Liver (tissue), 9 donors: Measurements from ENCODE around the gene ZNF467. TPM values are rescaled to one million over a fixed set of nuclear protein-coding genes. Genes with fewer than 3 reads are reported as not detected.

Source experiments
- DNase-seq: peaks from one replicate; pipeline ENCODE4 v3.0.0-alpha.2; 2017; ENCODE audit warnings: low spot score
- H3K27ac ChIP-seq, 2 donors: one replicate each; pipeline ENCODE4 v1.7.0; 2013; ENCODE audit warnings: inconsistent platforms in 2 of 2, low read length in 2 of 2, control low read depth in 1 of 2, low read depth in 1 of 2, mild to moderate bottlenecking in 1 of 2
- H3K27me3 ChIP-seq, 4 donors: one replicate each; pipeline versions ENCODE4 v1.6.1 to v1.7.0; 2013; ENCODE audit warnings: low read length in 3 of 4, inconsistent platforms in 1 of 4, mild to moderate bottlenecking in 1 of 4, moderate library complexity in 1 of 4; ENCODE audit not compliant: control insufficient read depth in 4 of 4, insufficient read depth in 4 of 4
- H3K36me3 ChIP-seq, 4 donors: one replicate each; pipeline versions ENCODE4 v1.6.1 to v1.7.0; 2013; ENCODE audit warnings: low read length in 3 of 4, mild to moderate bottlenecking in 3 of 4, low read depth in 1 of 4, moderate library complexity in 1 of 4; ENCODE audit not compliant: control insufficient read depth in 4 of 4, insufficient read depth in 3 of 4
- H3K4me1 ChIP-seq, 4 donors: one replicate each; pipeline versions ENCODE4 v1.6.1 to v1.7.0; 2013; ENCODE audit warnings: low read length in 3 of 4, mild to moderate bottlenecking in 3 of 4, moderate library complexity in 1 of 4; ENCODE audit not compliant: control insufficient read depth in 4 of 4, insufficient read depth in 4 of 4
- H3K4me3 ChIP-seq, 3 donors: one replicate each; pipeline versions ENCODE4 v1.6.1 to v1.7.0; 2013; ENCODE audit warnings: low read length in 3 of 3, control low read depth in 1 of 3, low read depth in 1 of 3, mild to moderate bottlenecking in 1 of 3
- H3K9ac ChIP-seq, 2 donors: one replicate each; pipeline ENCODE4 v1.7.0; 2013; ENCODE audit warnings: low read length in 2 of 2, mild to moderate bottlenecking in 2 of 2, moderate library complexity in 2 of 2, control low read depth in 1 of 2, low read depth in 1 of 2
- H3K9me3 ChIP-seq, 4 donors: one replicate each; pipeline versions ENCODE4 v1.6.1 to v1.7.0; 2013; ENCODE audit warnings: low read length in 3 of 4; ENCODE audit not compliant: control insufficient read depth in 4 of 4
- FOXA1 ChIP-seq: IDR thresholded peaks from 2 replicates; pipeline ENCODE4 v1.6.1; 2016; ENCODE audit warnings: antibody characterized with exemption
- FOXA2 ChIP-seq: IDR thresholded peaks from 2 replicates; pipeline ENCODE4 v1.6.1; 2016; ENCODE audit warnings: antibody characterized with exemption
- HNF4G ChIP-seq: IDR thresholded peaks from 2 replicates; pipeline ENCODE4 v1.6.1; 2016; ENCODE audit warnings: antibody characterized with exemption
- RXRA ChIP-seq, 2 donors: IDR thresholded peaks; 2 replicates each; pipeline ENCODE4 v1.6.1; 2017 to 2018; ENCODE audit warnings: antibody characterized with exemption in 2 of 2, mild to moderate bottlenecking in 1 of 2
- TAF1 ChIP-seq: conservative IDR thresholded peaks from 2 replicates; pipeline ENCODE4 v1.6.1; 2016; ENCODE audit warnings: antibody characterized with exemption, mild to moderate bottlenecking
- WGBS: extraction: QIAGEN DNeasy Blood & Tissue Kit; methylation state at CpG from one replicate; pipeline ENCODE4 v1.1.7; 2013; 5-methylcytosine and 5-hydroxymethylcytosine counted together
- polyA plus RNA-seq, 2 donors: library from polyadenylated mRNA; stranded (reverse) in 1 of 2; unstranded in 1 of 2; fragments of 200-250 nt in 1 of 2; fragments of >200 nt in 1 of 2; fragmentation: Nextera tagmentation in 1 of 2; extraction: Ambion mirVana in 1 of 2; gene quantifications; one replicate each; pipeline versions ENCODE4 v1.2.1 to v1.2.3, GENCODE V29; 2013 to 2015
- total RNA-seq, 2 donors: library from RNA; depleted of rRNA; stranded (reverse); fragments of >200 nt; gene quantifications; one replicate each; pipeline ENCODE4 v1.2.3, GENCODE V29; 2014
- TF ChIP-seq, protein P1 (sequence below): fragments of 150-350 bp; IDR thresholded peaks from 2 replicates; pipeline ENCODE4 v1.5.1; 2017; ENCODE audit warnings: improper control_type of control experiment, low read depth, low read length; ENCODE audit not compliant: missing input control
- TF ChIP-seq, protein P2 (sequence below): IDR thresholded peaks from 2 replicates; pipeline ENCODE4 v1.6.1; 2016; ENCODE audit warnings: antibody characterized with exemption
- TF ChIP-seq, protein P3 (sequence below): IDR thresholded peaks from 2 replicates; pipeline ENCODE4 v1.6.1; 2016; ENCODE audit warnings: antibody characterized with exemption
- donor health status: healthy.
- donor health status: healthy.
- donor health status: healthy.
- donor health status: healthy.
- donor health status: healthy.

The ZNF467 gene
- total and polyA plus RNA-seq, 4 donors, result 2.8 to 4.0 (median 3.7) TPM

DNA sequence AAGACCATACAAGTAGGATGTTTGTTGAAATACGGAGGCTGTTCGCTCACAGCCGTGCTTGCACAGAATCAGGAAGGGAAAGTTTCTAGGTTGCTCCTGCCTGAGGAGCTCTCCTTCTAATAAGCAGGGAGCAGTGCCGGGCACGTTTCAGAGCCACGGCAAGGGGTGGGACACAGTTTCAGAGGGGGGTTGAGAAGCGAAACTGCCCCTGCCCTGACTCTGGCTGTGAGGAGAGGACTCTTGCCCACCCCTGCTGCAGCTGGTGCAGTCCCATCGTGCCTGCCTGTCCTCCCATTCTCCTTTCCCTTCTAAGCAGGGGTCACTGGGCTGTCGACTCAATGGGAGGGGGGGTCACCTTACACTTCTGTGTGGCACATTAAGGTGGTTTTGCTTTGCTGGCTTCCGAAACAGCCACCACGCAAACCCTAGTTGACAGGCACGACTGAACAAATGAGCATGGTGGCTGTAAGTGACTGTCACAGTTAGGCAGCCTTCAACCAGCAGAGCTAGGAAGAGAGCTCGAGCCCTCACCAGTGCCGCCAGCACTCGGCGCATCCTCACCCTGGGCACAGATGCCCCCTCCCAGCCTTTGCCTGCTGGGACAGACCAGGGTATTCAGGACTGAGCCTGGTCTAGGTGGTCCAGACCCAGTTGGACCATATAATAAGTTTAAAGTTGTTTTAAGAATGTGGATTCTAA lies 37.5 kb downstream of the ZNF467 start:
- Histone ChIP-seq H3K4me1 (no peaks in the 10 kb centered on the region), H3K9me3 (no peaks in the 10 kb centered on the region), H3K9ac (no peak overlapping the region), H3K27ac (no peak overlapping the region), H3K27me3 (no peaks in the 10 kb centered on the region), H3K4me3 (no peak overlapping the region), H3K36me3 (peaks cover 0 to 2% (median 0%) of the 10 kb centered on the region in 4 donors)
- TF ChIP-seq, protein P1, sequence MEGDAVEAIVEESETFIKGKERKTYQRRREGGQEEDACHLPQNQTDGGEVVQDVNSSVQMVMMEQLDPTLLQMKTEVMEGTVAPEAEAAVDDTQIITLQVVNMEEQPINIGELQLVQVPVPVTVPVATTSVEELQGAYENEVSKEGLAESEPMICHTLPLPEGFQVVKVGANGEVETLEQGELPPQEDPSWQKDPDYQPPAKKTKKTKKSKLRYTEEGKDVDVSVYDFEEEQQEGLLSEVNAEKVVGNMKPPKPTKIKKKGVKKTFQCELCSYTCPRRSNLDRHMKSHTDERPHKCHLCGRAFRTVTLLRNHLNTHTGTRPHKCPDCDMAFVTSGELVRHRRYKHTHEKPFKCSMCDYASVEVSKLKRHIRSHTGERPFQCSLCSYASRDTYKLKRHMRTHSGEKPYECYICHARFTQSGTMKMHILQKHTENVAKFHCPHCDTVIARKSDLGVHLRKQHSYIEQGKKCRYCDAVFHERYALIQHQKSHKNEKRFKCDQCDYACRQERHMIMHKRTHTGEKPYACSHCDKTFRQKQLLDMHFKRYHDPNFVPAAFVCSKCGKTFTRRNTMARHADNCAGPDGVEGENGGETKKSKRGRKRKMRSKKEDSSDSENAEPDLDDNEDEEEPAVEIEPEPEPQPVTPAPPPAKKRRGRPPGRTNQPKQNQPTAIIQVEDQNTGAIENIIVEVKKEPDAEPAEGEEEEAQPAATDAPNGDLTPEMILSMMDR, result no peak
- TF ChIP-seq, protein P2, sequence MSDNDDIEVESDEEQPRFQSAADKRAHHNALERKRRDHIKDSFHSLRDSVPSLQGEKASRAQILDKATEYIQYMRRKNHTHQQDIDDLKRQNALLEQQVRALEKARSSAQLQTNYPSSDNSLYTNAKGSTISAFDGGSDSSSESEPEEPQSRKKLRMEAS, result no peak
- TF ChIP-seq, protein P3, sequence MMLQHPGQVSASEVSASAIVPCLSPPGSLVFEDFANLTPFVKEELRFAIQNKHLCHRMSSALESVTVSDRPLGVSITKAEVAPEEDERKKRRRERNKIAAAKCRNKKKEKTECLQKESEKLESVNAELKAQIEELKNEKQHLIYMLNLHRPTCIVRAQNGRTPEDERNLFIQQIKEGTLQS, result no peak
- no peak for TF ChIP-seq FOXA2
- no peak for DNase-seq
- 72% methylated on average over 16 of the region's 16 CpGs for WGBS

DNA sequence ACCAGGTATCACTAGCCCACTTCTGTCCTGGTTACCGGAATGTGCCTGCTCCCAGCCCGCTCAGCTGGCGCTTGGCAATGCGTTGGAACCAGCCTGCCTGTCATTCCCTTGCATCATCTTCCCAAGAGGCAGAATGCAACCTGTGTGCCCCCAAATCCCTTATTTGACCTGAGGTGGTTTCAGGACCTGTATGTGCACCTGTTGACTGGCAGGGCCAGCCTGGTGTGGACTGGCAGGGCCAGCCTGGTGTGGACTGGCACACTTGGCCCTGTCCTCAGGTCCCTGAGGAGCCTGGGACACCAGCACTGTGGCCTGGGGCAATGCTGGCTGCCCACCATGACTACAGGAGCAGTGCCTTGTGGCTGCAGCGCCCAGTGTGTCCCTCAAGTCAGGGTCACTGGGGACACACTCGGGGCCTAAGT lies 38.2 kb downstream of the ZNF467 start:
- Histone ChIP-seq H3K9ac (no peak overlapping the region), H3K27me3 (no peaks in the 10 kb centered on the region), H3K4me3 (no peak overlapping the region), H3K4me1 (no peaks in the 10 kb centered on the region), H3K36me3 (peaks cover 0 to 2% (median 0%) of the 10 kb centered on the region in 4 donors), H3K9me3 (no peaks in the 10 kb centered on the region), H3K27ac (no peak overlapping the region)
- no peak for DNase-seq
- 93% methylated on average over 6 of the region's 6 CpGs for WGBS
- TF ChIP-seq, protein P3, result no peak

DNA sequence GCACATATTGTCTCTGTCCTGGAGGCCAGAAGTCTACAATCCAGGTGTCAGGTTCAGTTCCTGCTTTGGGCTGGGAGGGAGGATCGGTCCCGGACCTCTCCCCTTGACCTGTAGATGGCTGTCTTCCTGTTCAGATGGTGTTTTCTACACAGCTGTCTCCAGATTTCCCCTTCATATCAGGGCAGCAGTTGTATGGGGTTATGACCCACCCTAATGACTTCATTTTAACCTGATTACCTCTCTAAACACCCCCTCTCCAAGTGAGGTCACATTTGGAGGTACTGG lies 38.7 kb downstream of the ZNF467 start:
- no peak for DNase-seq
- H3K4me1 ChIP-seq, result no peaks in the 10 kb centered on the region
- peaks cover 0 to 2% (median 0%) of the 10 kb centered on the region in 4 donors for H3K36me3 ChIP-seq
- H3K4me3 ChIP-seq, result no peak overlapping the region
- H3K9ac ChIP-seq, result no peak overlapping the region
- no peaks in the 10 kb centered on the region for H3K27me3 ChIP-seq
- H3K27ac ChIP-seq, result no peak overlapping the region
- no peaks in the 10 kb centered on the region for H3K9me3 ChIP-seq
- 68% methylated on average over 2 of the region's 2 CpGs for WGBS
- TF ChIP-seq HNF4G, result no peak
- no peak for TF ChIP-seq RXRA (IDR thresholded peaks at IDR 0.05)
- TF ChIP-seq, protein P2, result no peak
- TF ChIP-seq TAF1, result no peak
- TF ChIP-seq FOXA1, result no peak
- TF ChIP-seq, protein P1, result no peak
